NCI-H510A (cell line): ENCODE measurements around the gene THOC3.
"Not testable (repeated sequence)": the region's sequence is repeated elsewhere in the genome, so short reads cannot be mapped to it uniquely, and the experiment has no call there.

Experiments used
- DNase-seq: peaks from one replicate; lab custom pipeline; 2025; lab: John Stamatoyannopoulos, UW

THOC3 gene

GRCh38 chr5:175967471-175968372, at the start of gene THOC3:
Gene THOC3 (minus strand): TSS chr5:175968315. CDS start chr5:175968208, 107 bp downstream.
- DNase-seq: not testable (repeated sequence)

- not testable (repeated sequence) for DNase-seq
These were observed 49.2 kb upstream of the THOC3 start for GRCh38 chr5:176017324-176017723.

- not testable (repeated sequence) for DNase-seq
These were observed 46.2 kb upstream of the THOC3 start for GRCh38 chr5:176014360-176014759.

GRCh38 chr5:176011088-176011487, 43.0 kb upstream of the THOC3 start:
- DNase-seq: not testable (repeated sequence)

GRCh38 chr5:176010202-176010601, 42.1 kb upstream of the THOC3 start:
- DNase-seq: not testable (repeated sequence)

GRCh38 chr5:176007220-176007619, 39.1 kb upstream of the THOC3 start:
- not testable (repeated sequence) for DNase-seq

GRCh38 chr5:176006819-176007218, 38.7 kb upstream of the THOC3 start:
- DNase-seq: not testable (repeated sequence)

- DNase-seq: not testable (repeated sequence)
These were observed 29.9 kb upstream of the THOC3 start for GRCh38 chr5:175997979-175998378.

GRCh38 chr5:175997495-175997894, 29.4 kb upstream of the THOC3 start:
- not testable (repeated sequence) for DNase-seq

- DNase-seq: not testable (repeated sequence)
These were observed 28.7 kb upstream of the THOC3 start for GRCh38 chr5:175996791-175997190.

- not testable (repeated sequence) for DNase-seq
These were observed 27.4 kb upstream of the THOC3 start for GRCh38 chr5:175995506-175995905.

GRCh38 chr5:175979371-175979995, 11.4 kb upstream of the THOC3 start:
- not testable (repeated sequence) for DNase-seq

- not testable (repeated sequence) for DNase-seq
These were observed 266 bp upstream of the THOC3 start for GRCh38 chr5:175968381-175968780.

- DNase-seq: not testable (repeated sequence)
These were observed 5.8 kb downstream of the THOC3 start for GRCh38 chr5:175962329-175962728.

- not testable (repeated sequence) for DNase-seq
These were observed 7.9 kb downstream of the THOC3 start for GRCh38 chr5:175960228-175960627.

GRCh38 chr5:175958515-175958914, 9.6 kb downstream of the THOC3 start:
- DNase-seq: not testable (repeated sequence)

- DNase-seq: not testable (repeated sequence)
These were observed 14.0 kb downstream of the THOC3 start for GRCh38 chr5:175954107-175954506.

- not testable (repeated sequence) for DNase-seq
These were observed 15.3 kb downstream of the THOC3 start for GRCh38 chr5:175952810-175953209.

GRCh38 chr5:175951339-175951969, 16.7 kb downstream of the THOC3 start:
- DNase-seq: not testable (repeated sequence)

GRCh38 chr5:175948329-175949108, 19.6 kb downstream of the THOC3 start:
- not testable (repeated sequence) for DNase-seq

- not testable (repeated sequence) for DNase-seq
These were observed 24.9 kb downstream of the THOC3 start for GRCh38 chr5:175943253-175943652.

GRCh38 chr5:175940632-175941031, 27.5 kb downstream of the THOC3 start:
- not testable (repeated sequence) for DNase-seq
